Measurements from ENCODE around the gene ADRA2B. TPM values are rescaled to one million over a fixed set of nuclear protein-coding genes. Genes with fewer than 3 reads are reported as not detected.

ADRA2B gene
- polyA plus RNA-seq, 3 donors: 1.6 TPM; not detected in 2

DNA sequence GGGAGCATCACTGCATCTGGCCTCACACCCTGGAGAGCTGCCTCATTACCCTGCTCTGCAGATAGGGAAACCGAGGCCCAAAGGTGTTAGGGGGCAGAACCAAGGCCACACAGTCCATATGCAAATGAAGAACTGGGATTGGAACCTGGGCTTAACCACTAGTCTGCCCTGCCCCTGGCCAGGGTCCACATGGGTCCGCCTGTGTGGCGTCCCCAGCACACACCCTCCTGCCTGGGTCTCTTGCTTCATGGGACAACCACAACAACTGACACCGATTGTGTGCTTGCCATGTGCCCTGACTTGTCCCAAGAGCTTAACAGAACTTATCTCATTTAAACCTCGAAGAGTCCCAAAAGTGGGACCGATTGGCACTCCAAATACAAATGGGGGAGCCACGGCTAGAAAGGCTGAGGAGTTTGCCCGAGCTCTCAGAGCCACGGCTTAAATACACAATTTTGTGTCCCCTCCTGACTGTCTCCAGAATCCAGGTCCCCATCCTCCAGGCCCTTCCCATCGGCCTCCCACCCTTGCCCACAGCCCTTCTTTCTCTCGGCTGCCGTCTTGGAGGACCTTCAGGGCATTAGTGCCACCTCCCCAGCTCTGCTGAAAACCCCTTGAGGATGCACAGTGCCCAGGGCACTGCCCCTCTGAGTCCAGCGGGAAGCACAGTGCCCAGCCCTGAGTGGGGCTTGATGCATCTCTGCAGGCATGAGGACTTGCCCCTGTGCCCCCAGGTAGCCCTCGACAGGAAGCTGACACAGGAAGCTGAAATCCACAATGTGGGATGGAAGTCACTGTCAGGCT lies 34.6 kb upstream of the ADRA2B start:
- Mint-ChIP-seq H3K27ac (peak overlapping the region in 6 of 7 donors; percentile 32 to 97 (median 62)), H3K36me3 (peaks cover 3 to 4% of the 10 kb centered on the region in 2 donors), H3K9me3 (no peaks in the 10 kb centered on the region), H3K4me3 (no peak overlapping the region), H3K4me1 (peaks cover 49% of the 10 kb centered on the region), H3K27me3 (ENCODE audit: low read depth in 3 of 3) (peaks cover 3 to 5% (median 3%) of the 10 kb centered on the region in 3 donors)
- no peak for DNase-seq
- Histone ChIP-seq H3K4me2 (replicated peaks; ENCODE audit: extremely low read depth, low read length, poor library complexity, severe bottlenecking) (no peak overlapping the region), H3K4me3 (replicated peaks in 1 of 3; ENCODE audit: low read depth in 2 of 3, low read length in 3 of 3) (no peak overlapping the region), H4K20me1 (ENCODE audit: insufficient read depth, low read length) (no peaks in the 10 kb centered on the region), H3K27ac (ENCODE audit: low read depth in 1 of 2, low read length in 2 of 2) (no peak overlapping the region), H3K79me2 (ENCODE audit: insufficient read depth, low read length) (no peaks in the 10 kb centered on the region), H3K9me3 (replicated peaks in 1 of 2; ENCODE audit: control insufficient read depth in 1 of 2, insufficient read depth in 1 of 2, low read length in 2 of 2) (no peaks in the 10 kb centered on the region), H3K9ac (ENCODE audit: insufficient read depth, low read length, poor library complexity, severe bottlenecking) (no peak overlapping the region), H3K27me3 (ENCODE audit: control insufficient read depth in 2 of 2, insufficient read depth in 2 of 2, low read length in 2 of 2) (no peaks in the 10 kb centered on the region), H3K4me1 (ENCODE audit: control insufficient read depth in 1 of 2, insufficient read depth in 2 of 2, low read length in 2 of 2) (peaks cover 31 to 32% of the 10 kb centered on the region in 2 donors), H2AFZ (ENCODE audit: insufficient read depth, low read depth, low read length, poor library complexity, severe bottlenecking) (no peak overlapping the region), H3K36me3 (replicated peaks in 1 of 2; ENCODE audit: control insufficient read depth in 1 of 2, insufficient read depth in 2 of 2, low read length in 2 of 2) (no peaks in the 10 kb centered on the region)
- TF ChIP-seq, protein P1, sequence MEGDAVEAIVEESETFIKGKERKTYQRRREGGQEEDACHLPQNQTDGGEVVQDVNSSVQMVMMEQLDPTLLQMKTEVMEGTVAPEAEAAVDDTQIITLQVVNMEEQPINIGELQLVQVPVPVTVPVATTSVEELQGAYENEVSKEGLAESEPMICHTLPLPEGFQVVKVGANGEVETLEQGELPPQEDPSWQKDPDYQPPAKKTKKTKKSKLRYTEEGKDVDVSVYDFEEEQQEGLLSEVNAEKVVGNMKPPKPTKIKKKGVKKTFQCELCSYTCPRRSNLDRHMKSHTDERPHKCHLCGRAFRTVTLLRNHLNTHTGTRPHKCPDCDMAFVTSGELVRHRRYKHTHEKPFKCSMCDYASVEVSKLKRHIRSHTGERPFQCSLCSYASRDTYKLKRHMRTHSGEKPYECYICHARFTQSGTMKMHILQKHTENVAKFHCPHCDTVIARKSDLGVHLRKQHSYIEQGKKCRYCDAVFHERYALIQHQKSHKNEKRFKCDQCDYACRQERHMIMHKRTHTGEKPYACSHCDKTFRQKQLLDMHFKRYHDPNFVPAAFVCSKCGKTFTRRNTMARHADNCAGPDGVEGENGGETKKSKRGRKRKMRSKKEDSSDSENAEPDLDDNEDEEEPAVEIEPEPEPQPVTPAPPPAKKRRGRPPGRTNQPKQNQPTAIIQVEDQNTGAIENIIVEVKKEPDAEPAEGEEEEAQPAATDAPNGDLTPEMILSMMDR (IDR thresholded peaks at IDR 0.05): no peak
- intact Hi-C loops (cut with micrococcal nuclease): no loop called here
- WGBS (ENCODE audit: insufficient coverage): 90% methylated on average over 14 of the region's 14 CpGs

DNA sequence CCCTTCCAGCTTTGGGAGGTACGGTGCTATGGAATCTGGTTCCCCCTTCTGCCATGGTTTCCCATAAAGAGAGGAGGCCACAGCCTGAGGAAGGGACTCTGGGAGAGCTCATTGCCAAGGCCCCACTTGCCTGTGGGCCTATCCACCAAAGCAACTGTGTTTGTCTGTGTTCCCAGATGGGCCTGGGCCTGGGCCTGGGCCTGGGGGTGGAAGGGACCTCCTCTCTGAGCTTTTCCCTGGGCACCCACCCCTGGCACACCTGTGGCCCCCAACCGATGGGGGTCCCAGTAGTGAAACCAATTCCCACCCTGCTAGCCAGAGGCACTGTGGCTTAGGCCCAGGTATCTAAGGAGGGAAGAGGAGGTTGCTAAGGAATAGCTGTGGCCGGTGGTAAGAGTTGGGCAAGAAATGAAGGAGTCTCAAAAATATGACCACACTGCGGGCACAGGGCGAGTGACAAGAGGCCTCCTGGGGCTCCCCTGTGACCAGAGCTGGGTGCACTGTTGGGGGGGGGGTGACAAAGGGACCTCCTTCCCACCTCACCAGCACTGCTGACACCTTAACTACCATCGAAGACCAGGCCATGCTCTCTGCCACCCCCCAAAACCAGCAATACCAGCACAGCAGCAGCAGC lies 33.8 kb upstream of the ADRA2B start:
- peaks cover 3 to 5% (median 4%) of the 10 kb centered on the region in 3 donors for H3K27me3 Mint-ChIP-seq (ENCODE audit: low read depth in 3 of 3)
- peak overlapping the region in 5 of 7 donors; percentile 80 to 99 (median 92) for H3K27ac Mint-ChIP-seq
- Histone ChIP-seq H3K36me3 (replicated peaks in 1 of 2; ENCODE audit: control insufficient read depth in 1 of 2, insufficient read depth in 2 of 2, low read length in 2 of 2) (no peaks in the 10 kb centered on the region), H3K4me3 (replicated peaks in 1 of 3; ENCODE audit: low read depth in 2 of 3, low read length in 3 of 3) (no peak overlapping the region), H3K4me1 (ENCODE audit: control insufficient read depth in 1 of 2, insufficient read depth in 2 of 2, low read length in 2 of 2) (peaks cover 37 to 41% of the 10 kb centered on the region in 2 donors), H4K20me1 (ENCODE audit: insufficient read depth, low read length) (no peaks in the 10 kb centered on the region), H3K4me2 (replicated peaks; ENCODE audit: extremely low read depth, low read length, poor library complexity, severe bottlenecking) (no peak overlapping the region), H3K27ac (ENCODE audit: low read depth in 1 of 2, low read length in 2 of 2) (no peak overlapping the region), H2AFZ (ENCODE audit: insufficient read depth, low read depth, low read length, poor library complexity, severe bottlenecking) (no peak overlapping the region), H3K27me3 (ENCODE audit: control insufficient read depth in 2 of 2, insufficient read depth in 2 of 2, low read length in 2 of 2) (no peaks in the 10 kb centered on the region), H3K79me2 (ENCODE audit: insufficient read depth, low read length) (no peaks in the 10 kb centered on the region), H3K9ac (ENCODE audit: insufficient read depth, low read length, poor library complexity, severe bottlenecking) (no peak overlapping the region), H3K9me3 (replicated peaks in 1 of 2; ENCODE audit: control insufficient read depth in 1 of 2, insufficient read depth in 1 of 2, low read length in 2 of 2) (no peaks in the 10 kb centered on the region)
- peak in 1 of 3 donors; percentile 11 for DNase-seq
- no peak overlapping the region for H3K4me3 Mint-ChIP-seq
- peaks cover 3 to 4% of the 10 kb centered on the region in 2 donors for H3K36me3 Mint-ChIP-seq
- no peaks in the 10 kb centered on the region for H3K9me3 Mint-ChIP-seq
- TF ChIP-seq, protein P1 (IDR thresholded peaks at IDR 0.05): no peak
- intact Hi-C loops (cut with micrococcal nuclease): no loop called here
- H3K4me1 Mint-ChIP-seq: peaks cover 54% of the 10 kb centered on the region
- WGBS (ENCODE audit: insufficient coverage): 50% methylated on average over 1 of the region's 6 CpGs

Measured in CD14-positive monocyte (primary cell).